ENCODE measurements around the gene MRI1.

DNA sequence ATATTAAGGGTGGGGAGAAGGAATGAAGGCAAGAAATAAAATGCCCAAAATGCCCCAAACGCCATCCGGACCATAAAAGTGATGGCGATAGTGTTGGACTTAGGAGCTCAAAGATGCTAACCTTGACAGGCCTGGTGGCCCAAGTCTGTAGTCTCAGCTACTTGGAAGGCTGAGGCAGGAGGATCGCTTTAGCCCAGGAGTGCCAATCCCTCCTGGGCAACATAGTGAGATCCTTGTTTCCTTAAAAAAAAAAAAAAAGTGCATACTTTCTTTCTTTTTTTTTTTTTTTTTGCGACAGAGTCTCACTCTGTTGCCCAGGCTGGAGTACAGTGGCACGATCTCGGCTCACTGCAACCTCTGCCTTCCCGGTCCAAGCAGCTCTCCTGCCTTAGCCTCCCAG lies 32.0 kb upstream of the MRI1 start:
- TF ChIP-seq, protein P1, sequence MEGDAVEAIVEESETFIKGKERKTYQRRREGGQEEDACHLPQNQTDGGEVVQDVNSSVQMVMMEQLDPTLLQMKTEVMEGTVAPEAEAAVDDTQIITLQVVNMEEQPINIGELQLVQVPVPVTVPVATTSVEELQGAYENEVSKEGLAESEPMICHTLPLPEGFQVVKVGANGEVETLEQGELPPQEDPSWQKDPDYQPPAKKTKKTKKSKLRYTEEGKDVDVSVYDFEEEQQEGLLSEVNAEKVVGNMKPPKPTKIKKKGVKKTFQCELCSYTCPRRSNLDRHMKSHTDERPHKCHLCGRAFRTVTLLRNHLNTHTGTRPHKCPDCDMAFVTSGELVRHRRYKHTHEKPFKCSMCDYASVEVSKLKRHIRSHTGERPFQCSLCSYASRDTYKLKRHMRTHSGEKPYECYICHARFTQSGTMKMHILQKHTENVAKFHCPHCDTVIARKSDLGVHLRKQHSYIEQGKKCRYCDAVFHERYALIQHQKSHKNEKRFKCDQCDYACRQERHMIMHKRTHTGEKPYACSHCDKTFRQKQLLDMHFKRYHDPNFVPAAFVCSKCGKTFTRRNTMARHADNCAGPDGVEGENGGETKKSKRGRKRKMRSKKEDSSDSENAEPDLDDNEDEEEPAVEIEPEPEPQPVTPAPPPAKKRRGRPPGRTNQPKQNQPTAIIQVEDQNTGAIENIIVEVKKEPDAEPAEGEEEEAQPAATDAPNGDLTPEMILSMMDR (conservative IDR thresholded peaks at IDR 0.05), result no peak
- TF ChIP-seq EZH2 (IDR thresholded peaks at IDR 0.05; ENCODE audit: low read depth), result no peak
